A549 (cell line): ENCODE results near the gene MGME1.

Source experiments
- CBX8 ChIP-seq: fragments of 200-600 bp; sonication (generic); IDR thresholded peaks from 2 replicates; pipeline ENCODE4 v1.6.1; 2016
- CHD2 ChIP-seq: fragments of 150-350 bp; IDR thresholded peaks from 2 replicates; pipeline ENCODE4 v1.6.1; 2014; ENCODE audit warnings: low read length; ENCODE audit not compliant: partially characterized antibody
- CTCF ChIP-seq: fragments of >200 bp; sonication (Bioruptor Twin); formaldehyde crosslinking; IDR thresholded peaks from 3 replicates; pipeline ENCODE4 v1.5.1; 2016
- HDAC2 ChIP-seq: fragments of 200-600 bp; sonication (generic); IDR thresholded peaks from 2 replicates; pipeline ENCODE4 v1.6.1; 2016
- HEYL ChIP-seq: fragments of 250-450 bp; sonication (Bioruptor Pico); IDR thresholded peaks from 2 replicates; pipeline ENCODE4 v1.8.0; 2021; ENCODE audit warnings: mild to moderate bottlenecking, moderate library complexity
- MAFK ChIP-seq: fragments of 450-650 bp; IDR thresholded peaks from 2 replicates; pipeline ENCODE4 v1.6.1; 2014; ENCODE audit not compliant: partially characterized antibody
- MAX ChIP-seq: IDR thresholded peaks from 2 replicates; pipeline ENCODE4 v1.6.1; 2012
- POLR2A ChIP-seq: IDR thresholded peaks from 2 replicates; pipeline ENCODE4 v1.6.1; 2012; ENCODE audit warnings: mild to moderate bottlenecking, low read length
- REST ChIP-seq: fragments of 200-600 bp; sonication (generic); IDR thresholded peaks from 2 replicates; pipeline ENCODE4 v1.6.1; 2016; ENCODE audit warnings: antibody characterized with exemption, mild to moderate bottlenecking, moderate library complexity
- RNF2 ChIP-seq: fragments of 200-600 bp; sonication (generic); IDR thresholded peaks from 2 replicates; pipeline ENCODE4 v1.6.1; 2016; ENCODE audit warnings: low read depth, mild to moderate bottlenecking, antibody characterized with exemption, moderate library complexity, borderline replicate concordance
- SMC3 ChIP-seq: fragments of >200 bp; sonication (Bioruptor Twin); formaldehyde crosslinking; IDR thresholded peaks from 3 replicates; pipeline ENCODE4 v1.6.1; 2018; ENCODE audit warnings: inconsistent platforms
- USF2 ChIP-seq: fragments of 450-650 bp; IDR thresholded peaks from 2 replicates; pipeline ENCODE4 v1.6.1; 2014; ENCODE audit warnings: antibody characterized with exemption
- TF ChIP-seq, protein P1 (sequence below): fragments of 150-350 bp; IDR thresholded peaks from 2 replicates; pipeline ENCODE4 v1.6.1; 2014; ENCODE audit warnings: low read depth, mild to moderate bottlenecking, low read length

DNA sequence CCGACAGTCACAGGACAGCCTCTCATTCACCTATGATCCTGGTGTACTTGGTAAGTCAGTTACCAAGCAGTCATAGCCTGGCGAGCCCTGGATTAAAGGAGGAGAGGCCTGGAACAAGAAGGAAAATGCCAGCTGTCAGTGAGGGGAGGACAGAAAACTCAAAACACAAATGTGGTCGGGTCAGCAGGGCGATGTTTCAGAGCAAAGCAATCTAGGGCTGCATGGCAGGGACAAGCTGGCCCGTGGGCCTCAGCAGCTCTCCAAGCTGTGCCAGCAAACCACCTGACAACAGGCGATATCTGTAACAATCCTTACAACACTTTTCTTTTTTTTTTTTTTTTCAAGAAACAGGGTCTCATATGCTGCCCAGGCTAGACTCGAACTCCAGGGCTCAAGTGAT is 40.3 kb downstream of the MGME1 start:
- no peak for TF ChIP-seq CTCF
- TF ChIP-seq MAFK: no peak
- TF ChIP-seq REST: no peak
- no peak for TF ChIP-seq SMC3
- no peak for TF ChIP-seq RNF2
- TF ChIP-seq HDAC2: no peak
- TF ChIP-seq MAX: no peak
- TF ChIP-seq CBX8: no peak
- TF ChIP-seq POLR2A: no peak
- no peak for TF ChIP-seq CHD2
- no peak for TF ChIP-seq HEYL (CRISPR knock-in tag)
- TF ChIP-seq, protein P1, sequence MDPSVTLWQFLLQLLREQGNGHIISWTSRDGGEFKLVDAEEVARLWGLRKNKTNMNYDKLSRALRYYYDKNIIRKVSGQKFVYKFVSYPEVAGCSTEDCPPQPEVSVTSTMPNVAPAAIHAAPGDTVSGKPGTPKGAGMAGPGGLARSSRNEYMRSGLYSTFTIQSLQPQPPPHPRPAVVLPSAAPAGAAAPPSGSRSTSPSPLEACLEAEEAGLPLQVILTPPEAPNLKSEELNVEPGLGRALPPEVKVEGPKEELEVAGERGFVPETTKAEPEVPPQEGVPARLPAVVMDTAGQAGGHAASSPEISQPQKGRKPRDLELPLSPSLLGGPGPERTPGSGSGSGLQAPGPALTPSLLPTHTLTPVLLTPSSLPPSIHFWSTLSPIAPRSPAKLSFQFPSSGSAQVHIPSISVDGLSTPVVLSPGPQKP: no peak
- TF ChIP-seq USF2: no peak
